Lower leg skin (tissue), 3 donors: ENCODE data around the gene ARL10.

ENCODE experiments used
- CTCF ChIP-seq, 3 donors: fragments of 450-650 bp; IDR thresholded peaks; one replicate each; pipeline ENCODE4 v1.5.1; 2016; ENCODE audit warnings: antibody characterized with exemption in 3 of 3, mild to moderate bottlenecking in 3 of 3, moderate library complexity in 2 of 3
- POLR2A ChIP-seq, 2 donors: fragments of 450-650 bp; IDR thresholded peaks; one replicate each; pipeline ENCODE4 v1.6.1; 2016 to 2017; ENCODE audit warnings: antibody characterized with exemption in 2 of 2, mild to moderate bottlenecking in 1 of 2, moderate library complexity in 1 of 2

DNA sequence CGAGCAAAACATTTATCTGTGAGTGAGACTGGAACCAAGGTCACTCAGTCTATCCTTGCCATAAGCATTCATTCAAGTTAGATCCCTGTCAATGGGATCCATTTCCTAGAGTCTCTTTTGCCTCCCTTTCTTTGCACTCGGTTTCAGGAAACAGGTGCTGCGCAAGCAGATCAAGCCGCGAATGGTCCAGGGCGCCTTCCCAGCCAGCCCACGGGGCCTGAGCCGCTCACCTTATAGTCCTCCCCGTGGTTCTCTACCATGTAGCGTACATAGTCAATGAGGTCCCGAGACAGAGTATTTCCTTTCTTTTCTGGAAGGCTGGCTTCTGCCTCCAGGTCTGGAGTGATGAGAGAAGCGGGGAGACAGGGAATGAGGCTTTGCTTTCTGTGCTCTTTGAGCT, 19.7 kb downstream of the ARL10 start:
- TF ChIP-seq POLR2A (IDR thresholded peaks at IDR 0.05) (no peak), CTCF (IDR thresholded peaks at IDR 0.05) (no peak)
